ENCODE measurements around the gene FHAD1.
A peak's percentile ranks its signal among the peaks of the same experiment; 100 is the strongest.
"Not testable (repeated sequence)": the region's sequence is repeated elsewhere in the genome, so short reads cannot be mapped to it uniquely, and the experiment has no call there.

Gene FHAD1

DNA sequence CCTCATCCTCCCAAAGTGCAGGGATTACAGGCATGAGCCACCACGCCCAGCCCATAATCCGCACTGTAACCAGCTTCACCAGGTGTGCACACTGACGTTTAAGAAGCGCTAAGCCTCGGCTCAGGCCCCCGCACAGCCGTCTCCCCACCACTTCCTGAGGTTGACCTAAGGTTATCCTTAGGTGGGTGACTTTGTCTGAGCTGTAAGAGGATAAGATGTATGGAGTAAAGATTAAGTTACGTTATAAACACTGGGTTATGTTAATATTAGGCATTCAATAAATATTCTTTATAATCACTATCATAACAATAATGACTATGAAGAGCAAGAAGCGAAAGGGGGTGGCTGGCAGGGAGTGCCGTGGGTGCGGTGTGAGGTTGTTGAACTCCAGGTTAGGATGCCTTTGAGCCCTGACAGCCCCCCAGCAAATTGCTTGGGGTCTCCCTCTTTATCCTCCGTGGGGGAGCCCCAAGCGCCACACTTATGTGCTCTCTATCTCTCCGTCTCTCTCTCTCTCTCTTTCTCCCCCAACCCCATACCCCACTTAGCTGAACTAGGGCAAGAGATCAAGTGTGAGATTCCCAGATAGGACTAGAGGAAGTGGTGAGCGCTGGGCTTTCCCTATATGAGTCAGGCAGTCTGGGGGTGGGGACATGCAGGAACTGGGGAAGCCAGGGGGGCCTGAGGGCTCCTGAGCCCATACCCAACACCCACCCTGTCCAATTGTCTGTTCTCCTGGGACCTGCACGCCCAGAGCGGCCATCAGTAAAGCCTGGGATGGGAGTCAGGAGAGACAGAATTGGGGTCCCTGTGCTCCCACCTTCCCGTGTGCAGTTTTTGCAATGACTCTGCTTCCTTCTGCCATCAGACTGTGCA is 170.3 kb downstream of the FHAD1 start:
- peak; percentile 60 to 75 for DNase-seq (ENCODE audit: low read depth in 2 of 2)

DNA sequence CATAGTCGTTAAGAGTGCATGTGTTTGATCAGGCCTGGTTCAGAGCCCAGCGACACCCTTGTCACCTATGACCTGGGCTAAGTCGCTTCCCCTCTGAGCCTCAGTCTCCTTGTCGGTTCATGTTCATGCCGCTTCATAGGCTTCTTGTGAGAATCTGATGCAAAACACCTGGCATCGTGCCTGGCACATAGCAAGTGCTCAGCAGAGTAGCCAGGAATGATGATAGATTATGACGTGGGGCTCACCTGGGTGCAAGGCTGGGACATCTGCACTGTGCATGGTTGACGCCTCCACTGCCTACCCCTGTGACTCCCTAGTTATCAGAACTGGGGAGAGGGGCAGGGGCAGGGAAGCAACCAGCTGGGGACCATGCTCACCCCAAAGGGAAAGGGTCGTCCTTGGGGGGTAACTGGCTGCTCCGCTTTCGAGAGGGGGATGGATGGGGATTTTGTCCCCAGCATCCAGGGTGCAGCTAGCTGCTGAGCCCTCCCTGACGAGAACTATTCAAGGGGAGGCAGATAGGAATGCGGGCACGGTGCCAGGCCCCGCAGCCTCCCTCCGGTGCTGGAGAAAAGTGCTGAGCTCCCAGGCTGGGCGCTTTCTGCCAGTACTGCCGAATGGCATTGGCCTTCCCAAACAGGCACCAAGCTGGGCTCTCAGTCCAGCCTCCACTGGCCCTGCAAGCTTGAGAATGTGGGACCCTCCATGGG is 171.9 kb downstream of the FHAD1 start:
- no peak for DNase-seq (ENCODE audit: low read depth in 2 of 2)

DNA sequence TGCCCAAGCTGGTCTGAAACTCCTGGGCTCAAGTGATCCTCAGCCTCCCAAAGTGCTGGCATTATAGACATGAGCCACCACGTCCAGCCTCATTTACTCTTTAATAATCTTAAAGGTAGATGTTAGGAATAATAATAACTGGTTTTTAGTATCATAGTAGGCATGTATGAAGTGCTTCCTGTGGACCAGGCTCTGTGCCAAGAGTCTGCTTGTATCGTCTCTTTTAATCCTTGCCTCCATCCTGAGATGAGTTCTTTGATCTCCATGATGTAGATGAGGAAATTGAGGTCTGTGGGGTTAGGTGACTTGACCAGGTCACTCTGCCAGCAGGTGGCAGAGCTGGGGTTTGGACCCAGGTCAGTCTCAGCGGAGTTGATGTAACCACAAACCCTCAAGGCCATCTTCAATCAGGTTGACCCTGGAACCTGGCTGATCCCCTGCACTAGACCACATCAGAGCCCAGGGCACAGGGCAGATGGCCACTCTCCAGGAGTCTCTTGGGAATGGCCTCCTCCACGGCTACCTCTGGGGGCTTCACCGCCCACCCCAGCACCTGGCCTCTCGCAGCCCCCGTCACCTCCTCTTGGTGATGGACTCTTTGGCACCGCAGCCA is 173.9 kb downstream of the FHAD1 start:
- no peak for DNase-seq (ENCODE audit: low read depth in 2 of 2)

DNA sequence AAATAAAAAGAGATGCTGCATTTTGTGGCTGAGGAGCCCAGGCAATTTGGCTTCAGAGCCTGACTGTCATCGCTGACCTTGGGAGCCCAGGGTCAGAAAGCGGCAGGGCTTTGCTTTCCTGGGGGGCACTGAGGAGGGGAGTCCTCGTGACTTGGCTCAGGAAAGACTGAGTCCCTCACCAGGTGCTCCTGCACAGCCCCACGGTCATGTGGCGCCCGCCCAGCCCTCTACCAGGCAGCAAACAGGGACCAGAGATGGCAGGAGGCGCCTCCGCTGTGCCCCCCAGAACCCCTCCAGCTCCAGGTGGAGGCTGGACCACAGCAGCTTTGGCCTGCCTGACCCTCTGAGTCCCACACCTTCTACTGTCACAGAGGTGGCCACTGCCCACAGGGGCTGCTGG is 175.8 kb downstream of the FHAD1 start:
- no peak for DNase-seq (ENCODE audit: low read depth in 2 of 2)

DNA sequence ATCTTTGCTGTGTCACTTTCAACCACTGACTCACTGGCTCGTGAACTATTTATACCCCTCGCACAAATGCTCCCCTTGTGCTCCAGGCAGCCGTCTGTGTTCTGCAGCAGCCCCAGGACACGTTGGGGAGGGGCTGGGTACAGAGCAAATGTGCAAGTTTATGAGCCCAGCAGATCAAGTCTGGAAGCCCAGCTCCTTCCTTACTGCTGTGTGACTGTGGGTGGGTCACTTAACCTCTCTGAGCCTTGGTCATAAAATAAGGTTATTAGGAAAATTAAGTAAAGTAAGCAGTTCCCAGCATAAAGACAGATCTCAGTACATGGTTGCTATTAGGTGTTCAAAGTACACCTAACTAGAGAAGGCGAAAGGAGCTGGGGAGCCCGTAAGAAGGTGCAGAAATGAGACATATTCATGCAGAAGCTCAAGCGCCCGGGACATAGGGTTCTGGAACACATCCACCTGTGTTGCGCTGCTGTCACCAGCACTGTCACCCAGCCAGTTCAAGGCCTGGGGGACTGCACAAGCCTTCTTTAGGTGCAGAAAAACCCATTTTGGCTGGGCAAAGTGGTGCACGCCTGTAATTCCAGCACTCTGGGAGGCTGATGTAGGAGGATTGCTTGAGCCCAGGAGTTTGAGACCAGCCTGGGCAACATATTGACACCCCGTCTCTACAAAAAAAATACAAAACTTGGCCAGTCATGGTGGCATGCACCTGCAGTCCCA is 176.5 kb downstream of the FHAD1 start:
- DNase-seq (ENCODE audit: low read depth in 2 of 2): no peak

DNA sequence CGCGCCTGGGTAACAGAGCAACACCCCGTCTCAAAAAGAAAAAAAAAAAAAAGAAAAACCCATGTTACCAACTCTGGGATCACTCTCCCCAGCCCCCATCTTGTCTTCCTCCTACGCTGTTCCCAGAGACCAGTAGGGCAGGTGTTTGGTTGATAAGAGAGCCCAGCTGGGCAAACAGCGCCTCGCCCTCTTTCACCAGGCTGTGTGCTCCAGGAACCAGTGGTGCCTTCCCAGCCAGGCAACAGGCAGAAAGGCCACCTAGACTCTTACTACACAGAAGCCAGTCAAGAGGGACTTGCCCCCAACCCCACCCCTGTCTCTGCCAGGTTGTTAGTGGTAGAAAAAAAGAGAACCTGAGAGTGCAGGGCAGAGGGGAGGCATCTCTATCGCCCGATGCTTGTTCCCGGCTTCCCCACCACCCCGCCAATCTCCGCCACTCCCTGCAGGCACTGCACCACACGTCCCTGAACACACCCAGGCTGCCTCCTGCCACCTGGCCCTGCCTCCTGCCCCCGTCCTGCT is 177.2 kb downstream of the FHAD1 start:
- DNase-seq (ENCODE audit: low read depth in 2 of 2): no peak

DNA sequence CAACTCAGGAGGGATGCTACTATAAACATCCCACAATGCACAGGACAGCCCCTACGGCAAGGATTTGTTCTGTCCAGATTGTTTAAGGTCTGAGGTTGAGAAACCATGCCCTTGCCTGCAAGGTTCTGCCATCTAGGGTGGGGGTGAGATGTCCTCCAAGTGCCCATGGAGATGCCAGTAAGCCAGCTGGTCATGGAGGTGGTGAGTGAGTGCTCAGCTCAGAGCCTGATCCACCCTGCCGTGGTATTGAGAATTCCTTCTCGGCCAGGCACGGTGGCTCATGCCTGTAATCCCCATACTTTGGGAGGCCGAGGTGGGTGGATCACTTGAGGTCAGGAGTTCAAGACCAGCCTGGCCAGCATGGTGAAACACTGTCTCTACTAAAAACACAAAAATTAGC is 178.0 kb downstream of the FHAD1 start:
- no peak for DNase-seq (ENCODE audit: low read depth in 2 of 2)

DNA sequence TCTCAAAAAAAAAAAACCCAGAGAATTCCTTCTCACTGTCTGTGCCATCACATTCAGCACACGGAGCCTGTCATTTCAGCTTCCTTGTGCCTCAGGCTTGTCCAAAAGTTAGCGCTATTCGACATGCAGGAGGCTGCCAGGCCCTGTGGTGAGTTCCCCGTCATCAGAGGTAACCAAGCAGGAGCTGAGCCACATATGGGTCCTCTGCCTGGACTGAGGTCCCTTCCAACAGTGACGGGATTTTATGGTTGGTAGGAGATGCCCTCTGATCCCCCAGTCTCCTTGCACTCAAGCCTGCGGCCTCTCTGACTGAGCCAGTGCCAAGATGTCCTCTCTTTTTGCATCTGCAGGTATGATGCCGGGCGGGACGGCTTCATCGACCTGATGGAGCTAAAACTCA is 178.5 kb downstream of the FHAD1 start:
- DNase-seq (ENCODE audit: low read depth in 2 of 2): no peak

DNA sequence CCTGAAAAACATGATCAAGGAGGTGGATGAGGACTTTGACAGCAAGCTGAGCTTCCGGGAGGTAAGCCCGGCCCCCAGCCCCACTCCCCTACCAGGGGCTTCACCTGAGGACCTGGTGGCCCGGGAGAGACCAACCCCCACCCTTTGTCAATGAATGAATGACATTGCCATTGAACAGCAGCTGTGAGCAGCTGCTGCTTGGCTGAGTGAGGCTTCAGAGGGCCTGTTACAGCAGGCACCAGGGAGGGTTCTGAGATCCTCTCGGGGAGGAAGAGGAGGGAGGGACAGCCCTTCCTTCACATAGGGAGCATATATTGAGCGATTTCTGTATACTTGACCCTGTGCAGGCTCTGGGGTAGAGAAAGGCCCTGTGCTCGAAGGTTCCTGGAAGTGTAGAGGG is 178.9 kb downstream of the FHAD1 start:
- no peak for DNase-seq (ENCODE audit: low read depth in 2 of 2)

DNA sequence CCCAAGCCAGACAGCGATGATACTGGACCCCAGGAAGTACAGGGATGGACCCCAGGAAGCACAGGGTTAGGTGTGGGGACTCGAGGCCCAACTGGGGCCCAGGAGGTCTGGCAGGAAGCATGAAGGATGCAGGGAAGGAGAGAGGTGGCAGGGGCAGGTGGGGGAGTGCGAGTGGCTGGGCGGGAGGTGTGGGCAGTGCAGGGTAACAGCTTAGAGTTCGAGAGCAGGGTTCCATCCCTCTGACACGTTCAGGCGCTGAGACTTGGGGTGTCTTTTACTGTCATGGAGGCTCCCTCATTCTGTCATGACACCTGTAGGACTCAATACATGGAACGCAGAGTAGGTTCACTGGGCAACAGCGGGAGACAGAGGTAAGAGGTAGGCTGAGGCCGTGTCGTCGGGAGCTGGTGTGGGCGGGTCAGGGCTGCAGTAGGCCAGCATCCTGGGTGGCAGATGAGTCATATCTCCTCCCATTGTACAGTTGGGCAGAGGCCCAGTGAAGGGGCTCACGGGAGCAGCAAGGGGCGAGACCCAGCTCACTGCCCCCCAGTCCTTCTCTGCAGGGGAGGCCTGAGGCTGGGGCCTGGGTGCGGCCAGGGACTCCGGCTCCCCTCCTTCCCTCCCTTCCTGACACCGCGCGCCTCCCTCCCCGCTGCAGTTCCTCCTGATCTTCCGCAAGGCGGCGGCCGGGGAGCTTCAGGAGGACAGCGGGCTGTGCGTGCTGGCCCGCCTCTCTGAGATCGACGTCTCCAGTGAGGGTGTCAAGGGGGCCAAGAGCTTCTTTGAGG is 179.7 kb downstream of the FHAD1 start:
- no peak for DNase-seq (ENCODE audit: low read depth in 2 of 2)

DNA sequence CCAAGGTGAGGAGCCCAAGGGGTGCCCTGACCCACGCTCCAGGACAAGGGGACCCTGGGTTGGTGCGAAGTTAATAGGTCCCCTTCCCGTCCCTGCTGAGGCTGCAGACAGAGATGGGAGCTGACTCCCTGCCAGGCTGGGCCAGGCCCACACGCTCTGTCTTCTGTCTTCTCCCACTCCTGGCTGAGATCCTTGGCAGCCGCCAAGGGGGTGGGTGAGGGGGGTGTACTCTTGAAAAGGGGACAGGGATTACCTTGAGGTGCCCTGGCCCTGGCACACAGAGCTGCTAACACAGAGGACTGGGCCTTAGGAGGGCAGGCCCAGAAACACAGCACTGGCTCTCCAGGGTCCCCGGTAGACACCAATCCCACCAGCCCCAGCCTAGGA is 180.2 kb downstream of the FHAD1 start:
- no peak for DNase-seq (ENCODE audit: low read depth in 2 of 2)

DNA sequence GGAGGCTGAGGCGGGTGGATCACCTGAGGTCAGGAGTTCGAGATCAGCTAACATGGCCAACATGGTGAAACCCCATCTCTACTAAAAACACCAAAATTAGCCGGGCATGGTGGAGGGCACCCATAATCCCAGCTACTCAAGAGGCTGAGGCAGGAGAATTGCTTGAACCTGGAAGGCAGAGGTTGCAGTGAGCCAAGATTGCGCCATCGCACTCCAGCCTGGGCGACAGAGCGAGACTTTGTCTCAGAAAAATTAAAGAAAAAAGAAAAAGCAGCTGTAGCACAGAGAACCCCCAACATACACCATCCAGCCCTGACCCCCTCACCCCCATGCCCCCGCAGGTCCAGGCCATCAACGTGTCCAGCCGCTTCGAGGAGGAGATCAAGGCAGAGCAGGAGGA is 181.2 kb downstream of the FHAD1 start:
- not testable (repeated sequence) for DNase-seq (ENCODE audit: low read depth in 2 of 2)

DNA sequence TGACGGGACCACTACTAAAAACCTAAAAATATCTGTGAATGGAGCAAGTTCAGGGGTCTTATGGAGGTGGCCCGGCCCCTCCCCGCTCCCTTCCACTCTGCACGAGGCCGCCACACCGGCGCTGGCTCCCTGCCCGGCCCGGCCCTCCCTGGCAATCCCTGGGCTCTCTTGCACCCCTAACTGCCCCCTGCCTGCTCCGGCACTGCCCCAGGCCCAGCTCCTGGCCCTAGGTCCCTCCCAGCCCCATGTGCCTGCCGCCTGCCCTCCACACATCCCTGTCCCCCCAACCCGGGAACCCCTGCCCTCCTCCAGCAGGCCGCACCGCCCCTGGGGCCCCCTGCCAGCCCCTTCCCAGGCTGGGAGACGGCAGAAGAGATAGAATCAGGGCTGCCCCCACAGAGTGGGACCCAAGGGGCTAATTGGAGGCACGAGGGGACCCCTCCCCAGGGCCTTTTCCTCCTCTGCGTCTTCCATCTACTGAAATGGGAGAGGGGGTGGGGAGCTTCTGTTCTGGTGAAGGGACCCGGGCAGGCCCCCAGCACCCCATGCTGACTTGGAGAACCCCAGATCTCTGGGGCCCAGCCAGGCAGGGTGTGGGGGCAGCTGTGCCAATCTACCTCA is 181.9 kb downstream of the FHAD1 start:
- no peak for DNase-seq (ENCODE audit: low read depth in 2 of 2)

DNA sequence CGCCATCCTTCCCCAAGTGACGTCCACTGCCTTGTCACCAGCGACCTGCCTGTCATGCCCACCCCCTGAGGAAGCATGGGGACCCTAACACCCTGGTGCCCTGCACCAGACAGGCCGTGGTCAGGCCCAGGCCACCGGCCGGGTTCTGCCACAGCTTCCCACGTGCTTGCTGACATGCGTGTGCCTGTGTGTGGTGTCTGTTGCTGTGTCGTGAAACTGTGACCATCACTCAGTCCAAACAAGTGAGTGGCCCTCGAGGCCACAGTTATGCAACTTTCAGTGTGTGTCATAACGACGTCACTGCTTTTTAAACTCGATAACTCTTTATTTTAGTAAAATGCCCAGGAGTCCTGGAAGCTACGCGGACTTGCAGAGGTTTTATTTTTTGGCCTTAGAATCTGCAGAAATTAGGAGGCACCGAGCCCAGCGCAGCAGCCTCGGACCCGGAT is 182.7 kb downstream of the FHAD1 start:
- DNase-seq (ENCODE audit: low read depth in 2 of 2): no peak

DNA sequence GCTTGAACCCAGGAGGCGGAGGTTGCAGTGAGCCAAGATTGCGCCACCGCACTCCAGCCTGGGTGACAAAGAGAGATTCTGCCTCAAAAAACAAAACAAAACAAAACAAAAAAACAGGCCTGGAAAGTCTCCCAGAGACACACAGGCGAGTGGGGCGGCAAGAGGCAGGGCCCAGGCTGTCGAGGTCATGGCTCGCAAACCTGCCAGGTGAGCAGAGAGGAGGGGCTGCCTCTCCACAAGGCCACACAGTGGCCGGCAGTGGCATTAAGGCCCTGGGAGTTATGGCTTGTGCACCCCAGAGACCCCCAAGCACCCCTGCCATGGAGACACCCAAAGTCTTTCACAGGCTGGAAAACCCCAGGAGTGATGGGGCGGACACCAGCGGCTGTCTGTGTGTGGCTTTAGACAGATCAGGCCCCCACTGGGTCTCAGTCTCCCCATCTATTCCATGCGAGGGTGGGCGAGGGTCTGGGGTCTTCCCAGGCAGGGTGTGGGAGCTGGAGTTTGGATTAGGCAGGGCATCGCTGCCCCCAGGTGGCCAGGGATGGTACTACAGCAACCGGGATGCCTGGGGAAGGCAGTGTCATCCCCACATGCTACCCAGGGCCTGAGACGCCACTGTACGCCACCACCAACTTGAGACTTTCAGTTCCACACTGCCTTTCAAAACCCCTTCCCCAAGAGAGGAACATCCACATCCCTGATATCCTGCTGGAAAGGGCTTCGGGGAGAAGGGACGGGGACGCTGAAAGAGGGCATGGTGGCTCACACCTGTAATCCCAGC is 184.0 kb downstream of the FHAD1 start:
- peak; percentile 47 to 52 for DNase-seq (ENCODE audit: low read depth in 2 of 2)

DNA sequence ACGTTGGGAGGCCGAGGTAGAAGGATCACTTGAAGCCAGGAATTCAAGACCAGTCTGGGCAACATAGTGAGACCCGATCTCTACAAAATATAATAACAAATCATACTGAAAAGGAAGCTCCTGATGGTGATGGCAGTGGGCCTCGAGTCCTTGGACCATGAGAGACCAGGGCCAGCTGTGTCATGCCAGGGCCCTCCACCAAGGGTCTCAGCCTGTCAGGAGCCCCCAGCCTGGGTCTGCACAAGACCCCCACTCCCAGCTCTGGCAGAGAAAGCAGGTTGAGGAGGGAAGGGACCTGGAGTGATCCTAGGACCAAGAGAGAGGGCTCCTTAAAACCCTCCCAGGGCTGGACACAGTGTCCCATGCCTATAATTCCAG is 184.5 kb downstream of the FHAD1 start:
- no peak for DNase-seq (ENCODE audit: low read depth in 2 of 2)

DNA sequence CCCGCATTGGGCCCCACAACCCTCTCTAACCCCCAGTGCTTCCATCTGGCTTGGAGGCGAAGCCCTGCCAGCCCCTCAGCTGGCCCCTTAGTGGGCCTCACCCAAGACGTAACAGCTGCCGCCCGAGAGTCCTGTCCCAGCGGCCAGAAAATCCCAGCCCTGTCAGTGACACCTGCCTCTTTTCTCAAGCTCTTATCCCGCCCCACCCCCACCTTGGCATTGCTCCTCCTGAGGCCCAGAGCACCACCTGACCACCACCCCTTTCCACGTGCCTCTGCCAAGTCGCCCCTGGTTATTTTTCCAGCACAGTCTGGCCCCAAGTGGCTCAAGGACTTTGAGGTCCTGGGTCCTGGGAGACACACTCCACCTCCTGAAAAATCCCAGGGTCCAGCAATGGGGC is 185.3 kb downstream of the FHAD1 start:
- DNase-seq (ENCODE audit: low read depth in 2 of 2): no peak

DNA sequence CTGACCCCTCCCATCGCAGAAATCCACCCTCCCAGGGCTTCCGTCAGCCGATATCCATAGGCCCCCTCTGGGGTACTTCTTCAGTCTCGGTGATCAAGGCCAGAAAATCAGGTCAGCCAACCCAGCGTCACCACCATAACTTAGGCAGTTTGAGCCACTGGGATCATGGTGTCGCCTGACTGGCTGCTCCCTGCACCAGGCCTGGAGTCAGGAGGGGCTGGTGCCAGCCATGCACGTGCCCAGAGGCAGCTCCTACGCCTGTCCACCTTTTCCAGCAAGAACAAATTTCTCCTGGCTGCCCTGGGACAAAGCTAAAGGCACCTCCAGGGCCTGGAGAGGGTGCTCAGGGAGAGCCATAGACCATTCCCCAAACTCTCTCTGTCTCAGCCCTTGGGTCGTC is 186.4 kb downstream of the FHAD1 start:
- no peak for DNase-seq (ENCODE audit: low read depth in 2 of 2)

DNA sequence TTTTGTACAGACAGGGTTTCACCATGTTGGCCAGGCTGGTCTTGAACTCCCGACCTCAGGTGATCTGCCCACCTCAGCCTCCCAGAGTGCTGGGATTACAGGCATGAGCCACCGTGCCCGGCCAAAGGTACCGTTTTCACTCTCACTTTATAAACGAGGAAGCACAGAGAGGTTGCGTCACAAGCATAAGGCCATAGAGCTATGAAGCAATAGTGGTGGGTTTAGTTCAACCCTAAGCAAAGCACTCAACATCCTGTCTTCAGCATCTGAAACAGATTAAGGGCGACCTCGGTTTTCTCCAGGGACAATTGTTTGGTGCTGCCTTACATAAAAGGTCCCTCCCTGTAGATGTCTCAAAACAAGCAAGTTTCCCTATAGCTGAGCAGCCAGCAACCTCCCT is 187.7 kb downstream of the FHAD1 start:
- not testable (repeated sequence) for DNase-seq (ENCODE audit: low read depth in 2 of 2)
